Prostate gland (tissue), 2 donors: ENCODE results near the gene SIRT2.

Experiments
- CTCF ChIP-seq, 4 experiments: fragments of 200-600 bp in 2 of 4; fragments of 450-650 bp in 2 of 4; sonication (generic) in 2 of 4; IDR thresholded peaks; 1 replicate in 3 of 4; 2 replicates in 1 of 4; pipeline ENCODE4 v1.5.1; 2016 to 2019; ENCODE audit warnings: antibody characterized with exemption in 4 of 4, mild to moderate bottlenecking in 2 of 4, moderate library complexity in 2 of 4
- POLR2A ChIP-seq: fragments of 450-650 bp; IDR thresholded peaks from one replicate; pipeline ENCODE4 v1.6.1; 2016; ENCODE audit warnings: antibody characterized with exemption, mild to moderate bottlenecking

GRCh38 chr19:38945562-38946228, 46.3 kb upstream of the SIRT2 start:
- TF ChIP-seq CTCF (IDR thresholded peaks at IDR 0.05) (no peak), POLR2A (no peak)
